ENCODE results near the gene CCDC150.
"Not testable (repeated sequence)": the region's sequence is repeated elsewhere in the genome, so short reads cannot be mapped to it uniquely, and the experiment has no call there.

Gene CCDC150

DNA sequence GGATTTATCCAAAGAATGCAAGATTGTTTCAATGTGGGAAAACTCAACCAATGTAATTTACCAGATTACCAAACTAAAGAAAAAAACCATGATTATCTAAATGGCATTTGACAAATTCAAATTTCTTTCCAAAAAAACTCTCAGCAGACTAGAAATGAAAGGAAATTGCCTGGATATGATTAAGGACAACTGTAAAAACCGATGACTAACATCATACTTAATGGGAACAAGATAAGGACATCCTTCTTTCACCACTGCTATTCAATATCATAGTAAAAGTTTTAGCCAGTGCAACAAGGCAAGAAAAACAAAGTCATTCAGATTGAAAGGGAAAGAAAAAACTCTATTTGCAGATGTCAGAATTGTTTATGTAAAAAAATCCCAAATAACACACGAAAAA, 4.4 kb upstream of the CCDC150 start:
- no peak for DNase-seq (ENCODE audit: low read depth in 2 of 2)

DNA sequence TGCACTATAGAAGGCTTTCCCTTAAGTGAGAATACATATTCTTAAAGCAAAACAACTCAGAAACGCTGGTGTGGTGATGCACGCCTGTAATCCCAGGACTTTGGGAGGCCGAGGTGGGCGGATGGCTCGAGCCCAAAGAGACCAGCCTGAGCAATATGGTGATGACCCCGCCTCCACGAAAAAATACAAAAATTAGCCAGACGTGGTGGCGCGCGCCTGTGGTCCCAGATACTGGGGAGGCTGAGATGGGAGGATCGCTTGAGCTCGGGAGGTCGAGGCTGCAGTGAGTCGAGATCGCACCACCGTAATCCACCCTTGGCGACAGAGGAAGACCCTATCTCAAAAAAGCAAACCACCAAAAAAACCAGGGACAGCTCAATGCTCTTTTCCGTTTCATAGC, 750 bp upstream of the CCDC150 start:
- DNase-seq (ENCODE audit: low read depth in 2 of 2) = no peak

DNA sequence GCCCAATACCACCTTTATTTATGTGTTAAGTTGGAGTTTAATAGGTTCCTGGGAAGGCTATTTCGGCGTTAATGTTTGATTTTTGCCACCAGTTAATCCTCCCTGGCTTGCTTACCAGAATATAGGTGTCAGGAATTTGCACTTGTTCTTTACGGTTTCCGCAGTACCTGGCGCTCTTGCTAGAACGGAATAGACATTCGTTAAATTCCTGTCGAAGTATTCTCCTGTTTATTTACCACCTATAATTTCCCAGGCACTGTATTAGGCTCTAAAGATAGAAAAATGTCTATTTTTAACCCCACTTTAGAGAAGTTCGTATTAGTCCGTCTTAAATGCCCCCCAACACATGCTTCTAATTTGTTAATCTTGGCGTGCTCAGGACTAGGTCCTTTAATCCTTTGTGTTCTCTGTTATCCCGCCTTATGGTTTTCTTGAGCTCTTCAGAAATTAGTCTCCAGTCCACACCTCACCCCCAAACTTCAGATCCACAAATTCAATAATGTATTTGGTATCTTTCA, 575 bp downstream of the CCDC150 start:
- no peak for DNase-seq (ENCODE audit: low read depth in 2 of 2)

DNA sequence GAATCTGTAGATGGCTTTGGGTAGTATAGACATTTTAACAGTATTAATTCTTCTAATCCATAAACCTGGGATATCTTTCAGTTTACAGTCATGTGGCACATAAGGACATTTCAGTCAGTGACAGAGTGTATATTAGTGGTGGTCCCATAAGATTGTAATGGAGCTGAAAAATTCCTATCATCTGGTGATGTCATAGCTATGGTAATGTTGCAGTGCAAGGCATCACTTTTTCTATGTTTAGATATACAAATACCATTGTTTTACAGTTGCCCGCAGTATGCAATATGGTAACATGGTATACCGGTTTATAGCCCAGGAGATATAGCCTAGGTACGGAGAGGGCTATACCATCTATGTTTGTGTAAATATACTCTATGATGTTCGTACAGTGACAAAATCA, 9.7 kb downstream of the CCDC150 start:
- no peak for DNase-seq (ENCODE audit: low read depth in 2 of 2)

DNA sequence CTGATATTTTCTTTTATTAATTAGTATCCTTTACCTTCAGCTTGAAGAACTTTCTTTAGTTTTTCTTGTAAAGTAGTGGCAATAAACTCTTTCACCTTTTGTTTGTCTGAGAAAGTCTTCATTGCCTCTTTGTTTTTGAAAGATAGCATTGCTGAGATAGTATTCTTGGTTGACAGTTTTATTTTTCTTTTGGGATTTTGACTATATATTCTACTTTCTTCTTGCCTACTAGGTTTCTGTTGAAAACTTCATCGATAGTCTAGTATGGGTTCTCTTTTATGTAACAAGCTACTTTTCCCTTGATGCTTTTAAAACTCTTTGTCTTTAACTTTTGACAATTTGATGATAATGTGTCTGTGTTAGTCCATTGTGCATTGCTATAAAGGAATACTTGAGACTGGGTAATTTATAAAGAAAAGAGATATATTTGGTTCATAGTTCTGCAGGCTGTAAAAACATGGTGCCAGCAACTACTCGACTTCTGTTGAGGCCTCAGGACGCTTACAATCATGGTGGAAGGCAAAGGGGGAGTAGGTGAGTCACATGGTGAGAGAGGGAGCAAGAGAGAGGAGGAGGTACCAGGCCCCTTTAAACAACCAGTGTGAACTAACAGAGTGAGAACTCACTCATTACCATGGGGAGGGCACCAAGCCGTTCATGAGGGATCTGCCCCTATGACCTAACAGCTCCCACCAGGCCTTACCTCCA, 12.0 kb downstream of the CCDC150 start:
- DNase-seq (ENCODE audit: low read depth in 2 of 2) = no peak

DNA sequence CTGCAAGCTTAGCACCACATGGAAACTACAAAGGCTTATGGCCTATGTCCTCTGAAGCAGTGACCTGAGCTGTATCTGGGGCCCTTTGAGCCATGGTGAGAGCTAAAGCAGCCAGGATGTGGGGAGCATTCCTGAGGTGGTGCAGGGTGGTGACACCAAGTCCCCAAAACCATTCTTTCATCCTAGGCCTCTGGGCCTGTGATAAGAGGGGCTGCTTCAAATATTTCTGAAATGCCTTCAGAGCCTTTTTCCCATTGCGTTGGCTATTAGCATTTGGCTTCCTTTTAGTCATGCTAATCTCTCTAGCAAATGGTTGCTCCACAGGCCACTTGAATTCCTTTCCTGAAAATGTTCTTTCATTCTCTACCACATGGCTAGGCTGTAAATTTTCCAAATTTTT, 13.4 kb downstream of the CCDC150 start:
- no peak for DNase-seq (ENCODE audit: low read depth in 2 of 2)

DNA sequence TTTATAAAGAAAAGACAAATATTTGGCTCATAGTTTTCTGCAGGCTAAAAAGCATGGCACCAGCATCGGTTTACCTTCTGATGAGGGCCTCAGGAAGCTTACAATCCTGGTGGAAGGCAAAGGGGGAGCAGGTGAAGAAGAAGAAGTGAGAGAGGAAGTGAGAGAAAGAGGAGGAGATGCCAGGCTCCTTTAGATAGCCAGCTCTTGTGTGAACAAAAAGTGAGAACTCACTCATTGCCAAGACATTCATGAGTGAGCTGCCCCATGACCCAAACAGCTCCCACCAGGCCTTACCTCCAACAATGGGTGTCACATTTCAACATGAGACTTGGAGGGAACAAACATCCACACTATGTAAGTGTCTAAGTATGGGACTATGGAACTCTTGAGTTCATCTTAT, 14.3 kb downstream of the CCDC150 start:
- no peak for DNase-seq (ENCODE audit: low read depth in 2 of 2)

DNA sequence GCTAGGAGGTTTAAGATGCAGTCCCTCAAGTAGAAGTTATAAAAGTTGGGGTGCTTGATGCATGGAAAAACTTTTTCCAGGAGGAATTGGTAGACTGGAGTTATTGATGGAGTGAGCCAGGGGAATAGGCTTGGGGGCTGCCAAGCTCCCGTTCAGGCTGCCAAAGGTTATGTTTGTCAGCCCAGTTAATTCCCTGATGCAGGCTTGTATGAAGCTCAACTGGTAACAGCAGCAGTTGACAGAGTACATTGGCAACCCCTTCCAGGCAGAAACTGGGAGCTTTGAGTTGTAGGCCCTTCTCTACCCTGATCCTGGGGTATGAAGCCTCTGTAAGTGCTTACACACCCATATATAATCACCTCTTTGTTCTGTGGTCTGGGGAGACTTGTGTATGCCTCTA, 16.2 kb downstream of the CCDC150 start:
- no peak for DNase-seq (ENCODE audit: low read depth in 2 of 2)

DNA sequence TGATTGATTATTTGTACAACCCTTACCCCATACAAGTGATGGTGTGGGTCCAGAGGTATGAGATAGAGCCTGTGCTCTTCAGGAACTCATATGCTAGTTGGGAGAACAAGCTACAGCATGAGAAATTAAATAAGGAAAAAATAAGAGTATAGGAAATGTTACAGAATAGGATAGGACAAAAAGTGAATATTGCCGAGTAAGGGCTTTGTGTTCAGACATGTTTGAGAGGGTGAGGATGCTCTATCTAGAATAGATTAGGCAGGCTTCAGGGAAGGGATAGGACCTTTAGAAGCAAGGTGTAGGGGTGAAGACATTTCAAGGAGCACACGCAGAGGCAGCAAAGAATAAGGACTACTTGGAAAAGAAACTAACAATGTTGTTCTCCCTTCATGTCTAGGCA, 17.8 kb downstream of the CCDC150 start:
- no peak for DNase-seq (ENCODE audit: low read depth in 2 of 2)

DNA sequence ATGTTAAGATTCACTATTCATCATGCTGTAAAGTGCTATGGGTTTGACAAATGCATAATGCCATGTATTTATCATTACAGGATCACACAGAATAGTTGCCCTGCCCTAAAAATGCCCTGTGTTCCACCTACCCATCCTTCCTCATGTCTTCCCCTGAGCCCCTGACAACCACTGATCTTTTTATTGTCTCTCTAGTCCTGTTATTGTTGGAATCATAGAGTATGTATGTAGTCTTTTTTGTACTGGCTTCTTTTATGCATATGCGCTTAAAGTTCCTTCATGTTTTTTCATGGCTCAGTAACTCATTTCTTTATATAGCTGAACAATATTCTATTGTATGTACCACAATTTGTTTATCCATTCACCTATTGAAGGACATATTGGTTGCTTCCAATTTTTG, 20.3 kb downstream of the CCDC150 start:
- DNase-seq (ENCODE audit: low read depth in 2 of 2) = no peak

DNA sequence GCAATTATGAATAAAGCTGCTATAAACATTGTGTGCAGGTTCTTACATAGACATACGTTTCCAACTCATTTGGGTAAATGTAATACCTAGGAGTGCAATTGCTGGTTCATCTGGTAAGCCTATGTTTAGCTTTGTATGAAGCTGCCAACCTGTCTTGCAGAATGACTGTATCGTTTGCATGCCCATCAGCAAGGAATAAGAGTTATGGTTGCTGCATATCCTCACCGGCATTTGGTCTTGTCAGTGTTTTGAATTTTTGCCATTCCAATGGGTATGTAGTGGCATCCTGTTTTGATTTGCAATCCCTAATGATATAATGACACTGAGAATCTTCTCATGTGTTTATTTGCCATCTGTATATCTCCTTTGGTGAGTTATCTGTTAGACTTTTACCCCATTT, 20.7 kb downstream of the CCDC150 start:
- DNase-seq (ENCODE audit: low read depth in 2 of 2) = no peak

DNA sequence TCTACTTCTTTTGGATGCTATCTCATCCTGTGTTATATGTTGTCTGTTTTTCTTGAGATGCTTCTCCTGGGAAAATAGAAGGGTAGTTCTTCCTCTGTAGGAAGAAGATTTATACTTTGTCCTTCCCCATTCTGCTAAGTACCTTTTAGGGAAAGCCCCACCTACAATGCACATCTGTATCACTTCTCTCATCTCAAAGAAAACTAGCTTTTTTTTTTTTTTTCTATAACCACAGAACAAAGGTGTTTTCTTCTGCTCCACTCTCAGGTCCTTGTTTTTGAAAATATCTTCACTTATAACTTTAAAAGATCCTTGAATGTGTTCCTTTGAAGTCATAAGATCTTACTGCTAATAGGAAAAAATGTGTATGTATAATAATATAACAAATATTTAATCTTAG, 30.8 kb downstream of the CCDC150 start:
- DNase-seq (ENCODE audit: low read depth in 2 of 2) = no peak

DNA sequence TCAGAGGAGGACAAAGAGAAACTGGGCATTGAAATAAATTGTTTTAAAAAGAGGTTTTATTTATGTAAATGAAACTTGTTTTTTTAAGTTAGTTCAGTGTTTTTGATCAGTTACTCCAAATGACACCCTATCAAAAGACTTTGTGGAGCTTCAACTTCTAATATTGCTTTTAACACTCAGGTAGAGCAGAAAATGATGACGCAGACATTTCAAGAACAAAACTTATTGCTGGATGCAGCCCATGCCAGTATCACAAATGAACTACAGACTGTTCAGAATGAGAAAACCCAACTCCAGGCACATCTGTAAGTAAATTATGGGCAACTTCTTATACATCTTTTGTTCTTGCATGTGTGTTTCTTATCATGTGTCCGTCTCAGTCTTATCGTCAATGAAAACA, 36.4 kb downstream of the CCDC150 start:
- no peak for DNase-seq (ENCODE audit: low read depth in 2 of 2)

DNA sequence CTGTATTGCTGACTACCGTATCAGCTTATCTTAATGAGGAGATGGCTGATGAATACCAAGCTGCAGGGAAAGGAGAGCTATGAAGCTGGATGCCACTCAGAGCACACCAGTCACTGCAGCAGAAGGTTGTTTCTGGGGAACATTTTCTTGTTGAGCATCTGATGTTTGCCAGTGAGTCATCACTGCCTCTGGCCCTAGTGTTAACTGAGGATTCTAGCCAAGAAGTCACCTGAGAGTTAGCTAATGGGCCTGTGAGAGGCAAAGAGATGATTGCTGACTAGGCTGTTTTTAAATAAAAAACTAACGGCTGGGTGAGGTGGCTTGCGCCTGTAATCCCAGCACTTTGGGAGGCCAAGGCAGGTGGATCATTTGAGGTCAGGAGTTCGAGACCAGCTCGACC, 37.9 kb downstream of the CCDC150 start:
- DNase-seq (ENCODE audit: low read depth in 2 of 2) = no peak

DNA sequence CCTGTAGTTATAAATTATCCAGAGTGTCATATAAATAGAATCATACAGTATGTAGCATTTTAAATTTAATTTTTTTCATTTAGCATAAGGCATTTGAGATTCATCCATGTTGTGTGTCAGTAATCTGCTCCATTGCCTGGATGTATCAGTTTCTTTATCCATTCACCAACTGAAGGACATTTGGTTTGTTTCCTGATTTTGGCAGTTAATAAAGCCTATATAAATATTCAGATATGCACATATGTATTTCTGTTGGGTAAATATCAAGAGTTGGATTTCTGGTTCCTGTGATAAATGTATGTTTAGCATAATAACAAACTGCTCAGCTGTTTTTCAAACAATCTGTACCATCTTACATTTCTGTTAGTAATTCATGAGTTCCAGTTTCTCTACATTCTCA, 39.9 kb downstream of the CCDC150 start:
- DNase-seq (ENCODE audit: low read depth in 2 of 2) = no peak

DNA sequence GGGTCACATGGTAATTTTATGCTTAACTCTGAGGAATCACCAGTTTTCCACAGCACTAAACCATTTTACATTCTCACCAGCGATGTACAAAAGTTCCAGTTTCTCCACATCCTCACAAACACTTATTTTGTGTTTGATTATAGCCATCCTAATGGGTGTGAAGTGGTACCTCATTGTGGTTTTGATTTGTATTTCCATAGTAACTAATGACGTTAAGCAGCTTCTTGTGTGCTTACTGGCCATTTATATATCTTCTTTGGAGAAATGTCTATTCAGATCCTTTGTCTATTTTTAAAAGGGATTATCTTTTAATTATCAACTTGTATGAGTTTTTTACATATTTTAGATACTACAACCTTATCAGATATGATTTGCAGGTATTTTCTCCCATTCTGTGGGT, 42.0 kb downstream of the CCDC150 start:
- no peak for DNase-seq (ENCODE audit: low read depth in 2 of 2)

DNA sequence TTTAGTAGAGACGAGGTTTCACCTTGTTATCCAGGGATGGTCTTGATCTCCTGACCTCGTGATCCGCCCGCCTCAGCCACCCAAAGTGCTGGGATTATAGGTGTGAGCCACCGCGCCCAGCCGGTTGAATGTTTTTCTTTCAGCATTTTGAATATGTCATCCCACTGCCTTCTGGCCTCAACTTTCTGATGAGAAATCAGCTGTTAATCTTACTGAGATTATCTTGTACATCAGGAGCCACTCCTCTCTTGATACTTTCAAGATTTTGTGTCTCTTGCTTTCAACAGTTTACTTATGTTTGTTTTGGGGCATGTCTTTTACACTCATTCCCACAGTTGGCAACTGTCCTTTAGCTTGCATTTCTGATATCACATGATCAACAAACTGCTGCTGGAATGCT, 46.3 kb downstream of the CCDC150 start:
- no peak for DNase-seq (ENCODE audit: low read depth in 2 of 2)

DNA sequence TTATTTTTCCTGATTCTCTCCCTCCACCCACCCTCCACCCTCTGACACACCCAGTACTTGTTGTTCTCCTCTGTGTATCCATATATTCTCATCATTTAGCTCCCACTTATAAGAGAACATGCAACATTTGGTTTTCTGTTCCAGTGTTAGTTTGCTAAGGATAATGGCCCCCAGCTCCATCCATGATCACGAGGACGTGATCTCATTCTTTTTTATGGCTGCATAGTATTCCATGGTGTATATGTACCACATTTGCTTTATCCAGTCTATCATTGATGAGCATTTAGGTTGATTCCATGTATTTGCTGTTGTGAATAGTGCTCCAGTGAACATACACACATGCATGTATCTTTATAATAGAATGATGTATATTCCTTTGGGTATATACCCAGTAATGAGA, 47.2 kb downstream of the CCDC150 start:
- not testable (repeated sequence) for DNase-seq (ENCODE audit: low read depth in 2 of 2)

DNA sequence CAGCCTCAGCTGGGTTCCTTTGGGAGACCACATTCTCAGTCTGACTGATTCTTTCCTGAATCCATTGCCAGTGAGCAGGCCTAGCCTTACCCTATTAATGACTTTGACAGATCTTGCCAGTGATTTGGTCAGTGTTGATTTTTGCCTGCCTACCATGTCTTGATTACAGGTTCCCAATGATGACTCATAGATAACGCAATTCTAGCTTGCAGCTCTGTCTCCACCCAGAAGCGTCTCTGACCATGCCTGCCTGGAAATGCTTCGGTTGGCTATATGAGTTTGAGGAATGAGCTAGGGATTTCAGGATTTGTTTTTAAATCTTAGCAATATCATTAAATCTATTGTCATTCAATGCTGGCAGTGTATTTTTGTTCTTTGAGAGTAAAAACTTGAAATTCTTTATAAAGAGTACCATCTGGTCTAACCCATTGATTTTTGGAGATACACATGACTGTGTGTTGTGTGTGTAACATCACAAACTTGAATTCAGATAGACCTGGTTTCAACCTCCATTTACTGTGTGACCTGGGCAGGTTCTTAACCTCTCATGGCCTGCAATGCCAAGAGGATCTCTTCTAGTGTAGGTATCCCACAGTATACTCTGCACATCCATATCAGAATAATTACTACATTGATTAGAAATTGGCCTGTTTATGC, 57.0 kb downstream of the CCDC150 start:
- no peak for DNase-seq (ENCODE audit: low read depth in 2 of 2)

DNA sequence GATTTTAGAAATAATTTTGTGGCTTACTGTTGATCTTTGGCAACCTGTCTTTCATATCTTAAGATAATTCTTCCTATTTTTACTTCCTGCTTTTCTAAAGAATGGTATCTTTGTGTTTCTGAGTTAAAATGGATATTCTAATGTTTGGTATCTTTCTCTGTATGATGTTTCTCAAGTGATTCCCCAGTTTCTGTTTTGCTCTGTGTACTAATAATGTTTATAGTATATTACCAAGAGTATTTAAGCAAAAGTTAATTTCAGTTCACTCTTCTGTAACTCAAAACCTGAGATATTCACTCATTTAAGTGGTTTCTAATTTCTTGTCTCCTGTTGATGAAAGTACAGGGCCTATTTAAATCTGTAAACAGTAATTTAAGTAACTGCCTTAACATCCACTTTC, 58.3 kb downstream of the CCDC150 start:
- DNase-seq (ENCODE audit: low read depth in 2 of 2) = no peak

DNA sequence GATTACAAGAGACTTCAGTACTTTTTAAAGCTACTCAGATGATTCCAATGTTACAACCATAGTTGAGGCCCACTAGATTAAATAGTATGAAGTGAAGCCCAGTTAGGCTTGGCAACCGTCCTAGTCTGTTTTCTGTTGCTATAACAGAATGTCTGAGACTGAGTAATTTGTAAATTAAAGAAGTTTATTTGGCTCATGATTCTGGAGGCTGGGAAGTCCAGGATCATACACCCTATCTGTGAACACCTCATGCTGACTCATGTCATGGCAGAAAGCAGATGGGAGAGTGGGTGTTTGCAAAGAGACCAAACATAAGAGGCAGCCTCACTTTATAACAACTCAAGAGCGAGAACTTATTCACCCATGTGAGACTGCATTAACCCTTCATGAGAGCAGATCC, 63.1 kb downstream of the CCDC150 start:
- no peak for DNase-seq (ENCODE audit: low read depth in 2 of 2)

DNA sequence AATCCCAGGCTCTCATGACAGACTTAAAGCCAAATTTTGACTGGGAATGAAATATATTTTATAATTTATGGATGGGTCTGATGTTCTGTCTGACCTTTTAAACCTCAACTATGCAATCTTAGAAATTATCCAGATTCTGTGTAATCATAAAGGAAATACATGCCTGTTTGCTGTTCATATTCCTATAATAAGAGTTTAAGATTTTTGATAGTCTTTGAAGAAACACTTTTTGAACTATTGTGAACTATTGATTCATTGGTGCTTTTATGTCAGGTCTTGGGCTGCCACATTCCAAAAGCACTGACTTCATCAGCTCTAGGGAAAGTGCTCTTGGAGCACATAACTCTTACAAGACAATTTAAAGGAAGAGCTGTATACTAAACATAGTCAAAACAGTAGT, 64.2 kb downstream of the CCDC150 start:
- DNase-seq (ENCODE audit: low read depth in 2 of 2) = no peak

DNA sequence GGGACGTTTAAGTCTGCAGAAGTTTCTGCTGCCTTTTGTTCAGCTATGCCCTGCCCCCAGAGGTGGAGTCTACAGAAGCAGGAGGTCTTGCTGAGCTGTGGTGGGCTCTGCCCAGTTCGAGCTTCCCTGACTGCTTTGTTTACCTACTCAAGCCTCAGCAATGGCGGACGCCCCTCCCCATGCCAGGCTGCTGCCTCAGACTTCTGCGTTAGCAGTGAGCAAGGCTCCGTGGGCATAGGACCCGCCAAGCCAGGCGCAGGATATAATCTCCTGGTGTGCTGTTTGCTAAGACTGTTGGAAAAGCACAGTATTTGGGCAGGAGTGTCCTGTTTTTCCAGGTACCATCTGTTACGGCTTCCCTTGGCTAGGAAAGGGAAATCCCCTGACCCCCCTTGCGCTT, 70.5 kb downstream of the CCDC150 start:
- not testable (repeated sequence) for DNase-seq (ENCODE audit: low read depth in 2 of 2)

DNA sequence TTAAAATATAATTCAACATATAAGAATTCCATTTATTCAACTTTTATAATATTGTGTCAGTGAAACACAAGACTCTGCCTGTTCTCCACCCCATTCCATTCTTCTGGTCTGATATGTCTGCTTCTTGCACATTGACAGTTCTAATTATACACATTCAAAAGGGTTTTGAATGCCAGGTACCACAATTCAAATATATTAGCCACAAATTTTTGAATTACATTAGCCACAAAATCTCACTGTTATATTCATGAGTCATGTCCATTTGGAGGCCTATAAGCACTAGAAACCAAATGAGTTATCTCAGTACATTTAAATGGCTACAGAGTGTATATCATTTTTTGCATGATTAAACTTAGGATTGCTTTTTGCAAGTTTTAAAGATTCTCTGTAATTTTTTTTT, 72.1 kb downstream of the CCDC150 start:
- DNase-seq (ENCODE audit: low read depth in 2 of 2) = no peak
